GM19351 (cell line): Measurements from ENCODE around the gene HS2ST1.

Source experiments
- ATAC-seq: cut with Tn5 transposase; IDR thresholded peaks from one replicate; pipeline ENCODE4 v1.9.1; 2021; ENCODE audit warnings: mild to moderate bottlenecking, moderate library complexity; ENCODE audit not compliant: unreplicated experiment

Gene HS2ST1

DNA sequence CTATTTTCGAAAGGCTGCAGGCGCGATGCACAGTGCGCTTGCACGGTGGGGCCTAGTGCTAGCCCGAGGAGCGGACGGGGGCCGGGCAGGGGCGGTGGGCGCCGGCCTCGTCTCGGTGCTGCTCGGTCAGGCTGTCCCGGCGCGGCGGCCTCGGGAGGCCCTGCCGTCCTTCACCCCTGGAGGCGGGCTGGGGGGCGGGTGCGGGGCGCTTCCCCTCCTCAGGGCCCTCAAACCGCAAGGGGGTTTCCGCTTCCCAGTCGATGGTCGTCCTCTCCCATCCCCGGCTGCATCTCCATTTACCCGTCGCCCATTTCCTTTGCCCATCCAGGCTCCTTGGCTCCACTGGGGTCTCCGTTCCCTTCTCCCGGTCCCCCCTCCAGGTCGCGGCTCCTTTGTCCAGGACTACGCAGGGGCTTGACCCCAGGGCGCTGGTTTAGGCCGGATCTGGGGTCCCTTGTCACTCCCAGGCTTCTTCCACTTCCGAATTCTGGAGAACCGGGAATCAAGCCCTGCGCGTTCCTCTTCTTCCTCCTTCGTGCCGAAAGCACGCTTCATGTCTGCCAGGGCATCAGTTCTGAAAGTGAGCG, 217.9 kb downstream of the HS2ST1 start:
- ATAC-seq, result peak; percentile 22

DNA sequence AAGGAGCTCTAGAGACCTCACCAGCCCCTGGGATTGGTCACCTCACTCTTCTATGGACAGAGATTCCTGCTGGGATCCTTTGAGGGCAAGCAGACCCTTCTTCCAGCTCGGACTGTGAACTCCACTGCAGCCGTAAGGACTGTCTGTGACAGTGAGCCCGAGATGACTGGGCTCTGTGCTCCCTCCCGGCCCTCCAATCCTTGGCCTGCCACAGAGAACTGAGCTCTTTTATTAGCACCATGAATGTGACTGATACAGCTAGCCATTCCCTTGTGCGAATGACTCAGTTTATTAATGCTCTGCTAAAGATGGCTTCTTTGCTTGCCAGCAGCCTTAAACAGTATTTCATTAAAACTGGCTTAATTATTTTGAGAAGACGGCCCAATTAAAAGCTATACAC, 219.6 kb downstream of the HS2ST1 start:
- ATAC-seq, result no peak

DNA sequence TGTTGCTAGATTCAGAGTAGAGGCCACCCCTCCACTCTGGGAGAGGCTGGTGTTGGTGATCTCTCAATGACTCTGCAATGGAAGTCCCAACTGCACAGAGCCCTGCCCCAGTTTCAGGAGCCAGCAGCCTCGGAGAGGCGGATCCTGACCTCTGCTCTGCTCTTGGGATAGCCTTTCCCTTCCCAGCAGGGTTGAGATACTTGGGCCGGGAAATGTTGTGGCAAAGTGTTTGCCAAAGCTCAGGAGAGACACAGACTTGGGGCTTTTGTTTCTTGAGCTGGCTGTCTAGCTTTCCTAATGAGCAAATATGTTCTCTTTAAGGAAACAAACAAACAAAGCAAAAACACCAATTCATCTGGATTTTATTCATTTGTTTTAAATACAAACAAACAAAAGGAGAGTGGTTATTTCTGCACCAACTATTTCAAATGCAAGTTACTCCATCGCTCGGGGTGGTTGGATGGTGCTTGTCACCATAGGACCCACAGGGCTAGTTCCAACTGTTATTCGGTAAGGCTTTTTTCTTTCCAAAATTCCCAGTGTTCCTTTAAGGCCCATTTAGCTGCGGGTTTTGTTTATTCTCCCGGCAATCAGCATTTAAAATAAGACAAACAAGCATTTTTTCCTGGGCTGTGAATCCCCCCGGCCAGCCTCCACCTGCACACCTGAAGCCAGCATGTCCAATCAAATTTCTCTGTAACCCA, 220.3 kb downstream of the HS2ST1 start:
- no peak for ATAC-seq

DNA sequence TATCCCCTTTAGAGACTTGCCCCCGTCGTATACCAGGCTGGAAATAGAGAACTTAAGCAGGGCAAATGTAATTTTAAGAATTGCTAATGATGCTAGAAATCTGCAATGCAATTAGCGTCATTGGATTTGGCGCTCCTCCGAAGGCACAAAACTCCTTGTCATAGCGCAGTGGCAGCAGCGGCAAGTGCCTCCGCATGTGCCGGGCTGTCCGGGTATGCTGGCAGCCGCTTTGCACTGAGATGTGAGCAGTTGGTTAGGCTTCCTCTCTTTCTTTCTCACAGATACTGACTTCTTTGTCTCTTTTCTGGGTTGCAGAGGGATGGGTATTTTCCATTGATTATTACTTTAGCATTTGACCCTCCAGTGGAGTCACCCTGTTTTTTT, 220.9 kb downstream of the HS2ST1 start:
- no peak for ATAC-seq

DNA sequence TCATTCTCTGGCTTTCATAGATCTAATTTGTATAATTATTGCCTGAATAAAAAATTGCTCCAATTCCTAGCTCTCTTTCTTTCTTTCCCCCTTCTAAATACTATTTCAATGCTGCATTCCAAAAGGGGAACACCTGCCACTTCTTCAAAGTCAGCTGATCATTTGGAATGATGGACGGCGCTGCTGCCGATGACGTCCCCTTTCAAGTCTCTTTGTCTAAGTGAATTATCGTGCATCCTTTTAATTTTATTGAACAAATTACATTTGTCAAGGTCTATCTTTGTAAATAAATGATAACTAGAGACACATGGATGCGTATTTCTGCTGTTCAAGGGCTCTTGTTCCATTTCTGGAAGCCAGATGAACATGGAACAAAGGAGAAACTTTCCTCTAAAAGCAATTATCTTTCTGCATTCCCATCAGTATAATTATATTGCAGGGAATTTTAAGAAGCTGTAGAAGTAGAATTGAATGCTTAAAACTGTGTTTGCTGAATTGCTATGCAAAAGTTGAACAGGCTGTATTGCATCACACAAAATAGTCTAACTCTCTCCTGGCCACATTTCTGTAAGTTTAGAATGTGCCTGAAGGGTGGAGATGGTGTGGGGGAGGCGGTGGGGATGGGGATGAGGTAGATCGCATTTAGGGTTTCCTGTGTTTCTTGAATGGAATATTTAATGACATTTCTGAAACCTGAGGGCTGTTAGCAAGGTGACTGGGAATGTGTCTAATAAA, 222.3 kb downstream of the HS2ST1 start:
- no peak for ATAC-seq

DNA sequence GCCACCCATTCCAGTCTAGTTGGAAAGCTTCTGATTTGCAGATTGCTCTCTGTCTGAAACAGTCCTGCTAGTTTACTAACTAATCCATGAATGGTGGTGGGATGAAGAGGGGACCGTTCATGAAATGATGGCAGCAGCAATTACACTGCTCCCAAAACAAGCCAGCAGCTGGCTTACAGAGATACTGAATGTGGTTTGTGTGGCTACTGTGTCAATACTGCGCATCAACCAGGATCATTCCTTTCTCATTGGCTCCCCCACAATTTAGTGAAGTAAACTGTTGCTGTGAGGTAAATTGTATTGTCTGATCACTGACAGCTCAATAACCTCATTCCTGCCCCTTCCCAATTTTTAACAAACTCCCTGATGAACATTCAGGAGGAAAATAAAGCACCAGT, 222.9 kb downstream of the HS2ST1 start:
- ATAC-seq, result no peak

DNA sequence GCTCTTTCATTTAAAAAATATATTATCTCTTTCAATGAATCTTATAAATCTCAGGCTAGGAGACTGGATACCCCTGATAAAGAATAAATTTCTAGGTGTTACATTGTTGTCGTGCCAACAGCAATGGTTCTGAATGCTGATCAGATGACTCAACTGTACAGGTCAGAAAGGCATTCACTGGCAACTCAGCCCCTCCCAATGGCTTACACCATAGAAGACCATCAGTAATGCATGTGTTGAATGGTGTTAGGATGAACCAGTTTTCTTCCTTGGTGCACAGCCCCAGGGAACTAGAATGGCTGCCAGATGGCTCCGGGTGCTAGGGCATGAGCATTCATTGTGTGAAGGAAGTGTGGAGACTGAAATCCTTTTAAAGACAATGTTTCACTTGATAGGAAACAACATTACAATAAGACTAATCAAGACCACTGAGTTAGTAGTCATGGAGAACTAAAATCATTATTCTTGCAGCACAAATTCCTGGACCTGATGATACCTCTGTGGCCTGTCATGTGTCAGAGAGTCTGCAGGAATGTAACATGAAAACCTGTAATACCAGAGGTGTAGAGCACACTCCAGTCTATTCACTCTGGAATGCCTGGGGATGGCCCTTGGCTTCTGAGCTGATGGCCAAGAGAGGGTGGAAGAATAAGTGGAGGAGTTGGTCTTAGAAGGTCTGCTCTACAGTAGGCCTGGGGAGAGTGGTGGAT, 226.6 kb downstream of the HS2ST1 start:
- ATAC-seq, result no peak

DNA sequence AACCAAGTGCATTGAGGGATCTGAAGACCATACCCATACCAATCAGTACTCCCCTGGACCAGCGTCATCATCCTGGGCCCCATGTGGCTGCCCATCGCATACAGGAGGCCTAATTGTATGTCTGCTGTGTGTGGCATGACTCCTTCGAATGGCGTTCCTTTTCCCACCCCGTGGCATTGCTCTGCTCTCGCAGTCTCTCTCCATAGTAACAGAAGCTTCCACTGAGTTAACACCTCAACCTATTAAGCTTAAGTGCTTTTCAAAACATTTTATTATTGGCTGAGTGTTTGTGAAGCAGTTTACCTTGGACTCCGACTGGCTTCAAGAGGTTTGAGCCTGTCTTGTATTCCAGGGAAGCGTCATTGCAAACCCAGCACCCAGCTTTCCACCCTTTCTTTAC, 227.1 kb downstream of the HS2ST1 start:
- no peak for ATAC-seq

DNA sequence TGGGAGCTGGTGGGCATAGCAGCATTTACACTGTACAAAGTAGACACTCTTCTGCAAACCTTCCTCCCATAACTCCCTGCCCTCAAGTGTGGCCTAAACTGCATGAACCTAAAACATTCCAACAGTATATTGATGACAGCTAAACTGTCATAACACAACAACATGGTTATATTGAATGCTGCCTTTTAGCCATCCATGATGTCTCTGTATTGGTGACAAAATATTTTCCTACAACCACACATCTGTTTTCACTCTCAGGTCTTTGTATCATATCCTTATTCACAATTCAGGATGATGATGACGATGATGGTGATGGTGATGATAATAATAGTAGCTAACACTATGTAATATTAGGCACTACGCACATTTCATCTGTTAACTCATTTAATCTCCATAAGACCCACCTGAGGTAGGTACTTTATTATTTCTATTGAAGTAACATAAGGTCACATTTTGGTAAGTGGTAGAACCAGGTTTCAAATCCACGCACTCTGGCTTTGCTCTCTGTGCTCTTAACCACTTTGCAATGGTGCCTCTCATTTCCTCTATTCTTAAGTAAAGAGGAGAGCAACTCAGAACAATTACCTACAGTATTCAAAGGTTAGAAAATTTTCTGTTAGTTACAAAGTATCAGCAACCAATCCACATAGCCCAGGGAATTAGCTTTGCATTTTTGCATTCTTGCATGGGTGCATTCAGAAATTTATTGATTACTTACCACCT, 229.1 kb downstream of the HS2ST1 start:
- peak; percentile 65 for ATAC-seq

DNA sequence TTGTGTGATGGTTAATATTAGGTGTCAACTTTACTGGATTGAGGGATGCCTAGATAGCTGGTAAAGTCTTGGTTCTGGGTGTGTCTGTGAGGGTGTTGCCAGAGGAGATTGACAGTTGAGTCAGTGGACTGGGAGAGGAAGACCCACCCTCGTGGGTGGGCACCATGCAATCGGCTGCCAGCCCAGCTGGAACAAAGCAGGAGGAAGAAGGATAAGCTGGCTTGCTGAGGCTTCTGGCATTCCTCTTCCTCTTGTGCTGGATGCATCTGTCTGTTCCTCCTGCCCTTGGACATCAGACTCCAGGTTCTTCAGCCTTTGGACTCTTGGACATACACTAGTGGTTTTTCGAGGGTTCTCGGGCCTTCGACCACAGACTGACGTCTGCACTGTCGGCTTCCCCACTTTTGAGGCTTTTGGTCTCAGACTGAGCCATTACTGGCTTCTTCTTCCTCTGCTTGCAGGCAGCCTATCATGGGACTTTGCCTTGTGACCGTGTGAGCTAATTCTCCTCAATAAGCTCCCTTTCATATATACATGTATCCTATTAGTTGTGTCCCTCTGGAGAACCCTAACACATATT, 230.0 kb downstream of the HS2ST1 start:
- no peak for ATAC-seq

DNA sequence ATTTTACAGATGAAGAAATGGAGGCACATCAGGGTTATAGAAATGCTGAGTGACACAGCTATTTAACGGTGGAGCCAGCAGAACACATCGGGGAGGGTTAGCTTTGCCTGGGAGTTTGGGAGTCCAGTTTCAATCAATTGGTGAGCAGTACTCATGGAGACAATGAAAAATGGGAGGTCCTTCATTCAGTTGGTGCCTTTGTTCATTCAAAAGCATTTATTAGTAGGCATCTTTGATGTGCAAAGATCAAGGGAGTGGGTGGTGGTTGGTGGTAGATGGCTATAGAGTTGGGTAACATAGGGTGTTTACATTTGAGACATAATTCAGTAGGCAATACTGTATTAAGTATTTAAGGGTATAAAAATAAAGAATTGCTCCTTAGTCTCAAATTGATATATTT, 230.5 kb downstream of the HS2ST1 start:
- ATAC-seq, result no peak

DNA sequence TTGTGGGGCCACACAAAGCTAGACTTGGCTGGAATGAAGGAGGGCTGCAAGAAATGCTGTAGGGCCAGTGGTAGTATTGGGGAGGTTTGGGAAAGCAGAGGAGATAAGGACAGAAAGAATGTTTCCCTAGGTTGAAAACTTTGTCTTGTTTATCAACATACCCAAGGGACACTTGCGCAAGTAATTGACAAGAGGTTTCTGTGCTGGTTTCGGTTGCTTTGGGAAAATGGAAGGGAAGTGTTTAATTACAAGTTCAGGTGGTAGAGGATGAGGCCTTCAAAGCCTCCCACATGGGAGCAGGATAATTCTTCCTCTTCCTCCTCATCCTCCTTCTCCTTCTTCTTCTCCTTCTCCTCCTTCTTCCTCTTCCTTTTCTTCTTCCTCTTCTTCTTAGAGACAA, 232.1 kb downstream of the HS2ST1 start:
- no peak for ATAC-seq

DNA sequence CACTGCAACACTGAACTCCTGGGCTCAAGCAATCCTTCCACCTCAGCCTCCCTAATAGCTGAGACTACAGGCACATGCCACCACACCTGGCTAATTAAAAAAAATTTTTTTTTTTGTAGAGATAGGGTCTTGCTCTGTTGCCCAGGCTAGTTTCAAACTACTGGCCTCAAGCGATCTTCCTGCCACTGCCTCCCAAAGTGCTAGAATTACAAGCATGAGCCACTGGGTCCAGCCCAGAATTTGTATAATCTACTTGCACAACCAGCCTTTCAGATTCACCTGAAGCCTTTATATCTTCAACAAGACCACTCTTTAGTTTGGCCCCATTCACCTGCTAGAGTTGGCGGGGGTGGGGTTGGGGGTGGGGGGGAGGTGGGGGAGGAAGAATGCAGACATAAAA, 232.6 kb downstream of the HS2ST1 start:
- ATAC-seq, result no peak

DNA sequence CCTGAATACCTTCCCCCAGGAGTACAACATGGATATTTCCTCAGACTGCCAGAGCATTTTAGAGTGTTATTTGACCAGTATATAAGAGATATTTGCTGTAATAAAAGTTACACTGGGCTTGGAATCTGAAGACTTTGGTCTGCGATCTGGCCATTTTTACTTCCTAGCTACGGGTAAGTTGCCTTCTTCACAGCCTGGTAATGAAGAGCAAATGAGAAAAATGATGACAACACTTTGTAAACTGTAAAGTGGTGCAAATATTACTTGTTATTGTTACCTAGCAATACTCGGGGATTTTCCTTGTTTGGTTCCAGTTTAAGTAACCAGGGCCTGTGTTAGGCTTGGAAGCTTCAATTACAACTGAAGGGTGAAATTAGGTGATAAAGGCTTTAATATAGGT, 233.4 kb downstream of the HS2ST1 start:
- ATAC-seq, result no peak

DNA sequence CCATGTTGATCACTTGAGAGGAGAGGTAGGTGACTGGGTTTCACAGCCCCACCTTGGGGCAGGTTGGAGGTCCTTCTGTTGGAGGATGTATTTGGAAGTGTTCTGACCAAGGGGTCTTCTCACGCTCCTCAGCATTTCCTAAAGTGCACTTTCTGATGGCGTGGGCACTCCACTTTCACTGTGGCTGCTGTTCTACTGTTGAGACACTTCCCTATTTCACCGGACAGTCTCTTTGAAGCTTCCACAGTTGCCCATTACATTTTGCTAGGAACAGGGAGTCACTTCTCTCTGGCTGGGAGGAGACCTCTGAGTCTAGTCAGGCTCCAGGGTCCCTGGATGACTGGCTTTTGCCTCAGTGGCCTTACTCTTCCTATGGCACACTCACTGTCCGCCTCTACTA, 234.2 kb downstream of the HS2ST1 start:
- no peak for ATAC-seq

DNA sequence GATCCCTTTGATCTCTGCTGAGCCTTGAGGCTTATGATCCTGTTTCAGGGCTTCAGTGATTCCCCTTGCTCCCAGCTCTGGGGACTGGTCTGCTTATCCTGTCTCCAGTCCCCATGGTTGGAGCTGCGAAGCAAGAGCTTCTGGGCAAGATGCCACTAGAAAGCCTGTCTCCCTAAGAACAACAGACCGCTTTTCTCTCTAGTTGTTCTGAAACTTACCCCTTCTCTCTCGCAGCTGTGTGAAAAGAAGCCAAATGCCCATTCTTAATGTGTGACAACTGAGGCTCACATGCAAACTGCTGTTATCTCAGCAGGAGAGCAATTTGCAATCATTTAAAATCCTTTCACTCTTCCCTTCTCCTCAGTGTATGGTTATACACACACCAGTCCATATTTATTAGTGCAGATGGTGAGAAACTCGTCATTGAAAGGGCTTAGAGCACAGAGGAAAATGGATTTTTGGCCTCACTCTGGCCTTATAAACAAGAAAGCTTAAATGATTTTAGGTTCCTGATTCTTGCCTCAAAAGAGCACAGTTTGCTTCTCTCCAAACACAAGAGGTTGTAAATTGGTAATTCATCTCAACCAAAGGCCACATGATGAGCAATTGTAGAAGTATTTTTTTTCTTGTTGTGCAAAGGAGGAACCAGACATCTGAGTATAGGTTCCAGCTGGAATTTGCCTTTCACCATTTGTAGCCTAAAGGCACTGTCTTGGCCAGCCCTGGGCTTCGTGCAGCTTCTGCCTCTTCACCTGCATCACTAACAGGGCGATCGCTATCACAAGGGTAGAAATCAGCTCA, 235.0 kb downstream of the HS2ST1 start:
- no peak for ATAC-seq

DNA sequence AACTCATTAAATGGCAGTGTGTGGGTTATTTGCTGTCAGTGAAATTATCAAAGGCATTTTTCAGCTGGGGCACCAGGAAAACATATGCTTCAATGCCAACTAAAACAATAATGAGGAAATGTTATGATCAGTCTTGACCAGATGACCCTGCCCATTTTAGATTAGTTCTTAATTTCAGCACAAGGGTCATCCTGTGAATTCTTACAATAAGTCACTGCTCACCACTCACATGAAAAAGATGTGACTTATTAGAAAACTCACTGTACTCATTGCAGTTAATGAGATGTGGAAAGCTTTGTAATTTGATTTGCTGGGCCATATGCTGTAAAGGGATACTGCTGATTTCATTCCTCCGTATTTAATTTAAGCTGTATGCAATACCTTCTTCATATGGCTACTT, 235.7 kb downstream of the HS2ST1 start:
- no peak for ATAC-seq

DNA sequence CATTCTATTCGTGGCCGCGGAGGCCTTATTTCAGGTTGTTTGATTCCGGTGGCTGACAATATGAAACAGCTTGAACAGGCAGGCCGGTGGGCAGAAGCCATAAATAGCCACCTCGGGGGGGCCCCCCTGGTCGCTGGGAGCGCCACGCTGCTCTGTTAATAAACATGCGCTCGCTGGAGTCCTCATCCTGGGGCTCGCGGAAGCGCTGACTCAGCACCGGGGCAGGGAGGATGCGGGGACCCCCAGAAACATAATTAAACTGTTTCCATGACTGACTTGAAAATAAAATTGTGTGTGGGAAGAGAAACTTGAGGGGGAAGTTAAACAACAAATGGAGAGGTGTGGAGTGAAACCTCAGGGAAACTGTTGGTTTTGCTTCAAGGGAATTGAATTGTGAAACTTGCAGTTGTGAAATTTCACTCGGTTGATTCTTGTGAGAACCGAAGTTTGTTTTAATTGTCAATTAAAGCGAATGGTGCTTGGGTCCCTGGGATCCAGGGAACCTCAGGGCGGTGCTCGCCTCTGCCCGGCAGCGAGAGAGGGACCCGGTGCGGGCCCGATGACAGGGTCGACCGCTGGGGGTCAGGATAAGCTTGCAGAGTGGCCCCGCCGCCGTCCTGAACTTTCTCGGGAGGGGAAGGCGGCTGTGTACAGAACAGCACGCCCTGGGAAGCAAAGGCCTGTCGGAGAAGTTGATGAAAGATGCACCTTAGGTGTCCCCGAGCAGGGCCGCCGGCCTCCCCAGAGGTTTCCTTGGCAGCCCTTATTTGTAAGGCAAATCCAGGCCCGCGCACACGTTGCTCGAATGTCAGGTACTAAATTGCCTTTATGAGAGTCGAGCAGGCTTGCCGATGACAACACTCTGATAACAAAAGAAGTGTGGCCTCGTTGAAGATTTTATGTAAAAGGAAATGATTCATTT, 237.3 kb downstream of the HS2ST1 start:
- peak; percentile 76 for ATAC-seq

DNA sequence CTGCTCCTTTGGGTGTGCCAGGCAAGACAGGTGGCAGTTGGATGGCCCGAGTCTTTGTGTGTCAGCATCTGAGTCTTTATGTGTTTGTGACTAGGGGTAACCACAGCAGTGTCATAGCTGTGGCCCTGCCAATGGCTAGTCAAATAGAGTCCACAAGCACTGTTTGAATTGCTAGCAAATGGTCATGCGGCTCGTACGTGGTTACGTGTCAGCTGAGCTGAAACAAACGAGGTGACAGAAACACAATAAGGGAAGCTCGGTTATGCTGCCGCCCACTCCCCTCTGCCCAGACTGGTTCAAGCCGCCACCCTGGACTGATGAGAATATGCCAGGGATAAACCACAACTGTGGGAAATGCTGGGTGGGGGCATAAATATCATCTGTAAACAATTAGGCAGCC, 239.9 kb downstream of the HS2ST1 start:
- ATAC-seq, result no peak
